HG02623 (cell line): ENCODE data around the gene PAX8.

Source experiments
- ATAC-seq: cut with Tn5 transposase; IDR thresholded peaks from one replicate; pipeline ENCODE4 v1.9.1; 2021; ENCODE audit warnings: moderate library complexity; ENCODE audit not compliant: unreplicated experiment

The PAX8 gene

GRCh38 chr2:113268621-113269360 is 9.9 kb downstream of the PAX8 start:
- no peak for ATAC-seq

GRCh38 chr2:113266431-113266830 is 12.3 kb downstream of the PAX8 start:
- ATAC-seq, result no peak

GRCh38 chr2:113264713-113265403 is 13.9 kb downstream of the PAX8 start:
- ATAC-seq, result no peak

GRCh38 chr2:113263546-113263945 is 15.2 kb downstream of the PAX8 start:
- ATAC-seq, result no peak

GRCh38 chr2:113260991-113261390 is 17.7 kb downstream of the PAX8 start:
- ATAC-seq, result no peak

- ATAC-seq, result no peak
These were observed 20.1 kb downstream of the PAX8 start for GRCh38 chr2:113258471-113259147.

- ATAC-seq, result no peak
These were observed 21.0 kb downstream of the PAX8 start for GRCh38 chr2:113257516-113258264.

- no peak for ATAC-seq
These were observed 23.3 kb downstream of the PAX8 start for GRCh38 chr2:113255140-113256070.

GRCh38 chr2:113253453-113253852 is 25.3 kb downstream of the PAX8 start:
- ATAC-seq, result no peak

GRCh38 chr2:113252047-113252590 is 26.6 kb downstream of the PAX8 start:
- no peak for ATAC-seq

- ATAC-seq, result no peak
These were observed 27.6 kb downstream of the PAX8 start for GRCh38 chr2:113251118-113251517.

GRCh38 chr2:113248997-113249770 is 29.5 kb downstream of the PAX8 start:
- ATAC-seq, result peak; percentile 48

GRCh38 chr2:113246606-113247005 is 32.1 kb downstream of the PAX8 start:
- no peak for ATAC-seq

- ATAC-seq, result no peak
These were observed 33.4 kb downstream of the PAX8 start for GRCh38 chr2:113245276-113245711.

GRCh38 chr2:113242327-113242726 is 36.4 kb downstream of the PAX8 start:
- ATAC-seq, result no peak

- ATAC-seq, result no peak
These were observed 37.5 kb downstream of the PAX8 start for GRCh38 chr2:113240915-113241911.

GRCh38 chr2:113240150-113240914 is 38.4 kb downstream of the PAX8 start:
- ATAC-seq, result no peak
